Thyroid gland (tissue), 4 donors: Measurements from ENCODE around the gene HSDL1. TPM values are rescaled to one million over a fixed set of nuclear protein-coding genes. Genes with fewer than 3 reads are reported as not detected.
A peak's percentile ranks its signal among the peaks of the same experiment; 100 is the strongest.

ENCODE experiments used
- DNase-seq, 2 donors: peaks; one replicate each; pipeline ENCODE4 v3.0.0-alpha.2; 2019
- H3K27ac ChIP-seq, 3 donors: fragments of 200-600 bp; sonication (generic); 1 replicate in 2 of 3; 2 replicates in 1 of 3; pipeline ENCODE4 v1.5.1; 2016 to 2019; ENCODE audit warnings: mild to moderate bottlenecking in 1 of 3, moderate library complexity in 1 of 3
- H3K27me3 ChIP-seq: fragments of 200-600 bp; sonication (generic); one replicate; pipeline ENCODE4 v1.5.1; 2019
- H3K36me3 ChIP-seq, 2 donors: fragments of 200-600 bp; sonication (generic); one replicate each; pipeline ENCODE4 v1.5.1; 2016 to 2019
- H3K4me1 ChIP-seq, 2 donors: fragments of 200-600 bp; sonication (generic); one replicate each; pipeline ENCODE4 v1.5.1; 2017 to 2019
- H3K4me3 ChIP-seq, 3 donors: fragments of 200-600 bp; sonication (generic); replicated peaks in 1 of 3; 1 replicate in 2 of 3; 2 replicates in 1 of 3; pipeline ENCODE4 v1.5.1; 2016; ENCODE audit warnings: mild to moderate bottlenecking in 1 of 3
- H3K9me3 ChIP-seq: fragments of 200-600 bp; sonication (generic); one replicate; pipeline ENCODE4 v1.5.1; 2017
- CTCF ChIP-seq, 6 experiments: fragments of 200-600 bp in 3 of 6; fragments of 450-650 bp in 3 of 6; sonication (generic) in 3 of 6; IDR thresholded peaks; one replicate each; pipeline ENCODE4 v1.5.1; 2016 to 2019; ENCODE audit warnings: antibody characterized with exemption in 6 of 6, mild to moderate bottlenecking in 2 of 6, inconsistent platforms in 1 of 6, moderate library complexity in 1 of 6
- POLR2A ChIP-seq, 2 donors: fragments of 450-650 bp; IDR thresholded peaks; one replicate each; pipeline ENCODE4 v1.6.1; 2017; ENCODE audit warnings: antibody characterized with exemption in 2 of 2, mild to moderate bottlenecking in 2 of 2, moderate library complexity in 1 of 2
- WGBS, 2 donors: methylation state at CpG; one replicate each; pipeline ENCODE4 v1.1.5; 2017; 5-methylcytosine and 5-hydroxymethylcytosine counted together
- intact Hi-C: fragments of 100-400 bp; cut with DNase I; formaldehyde crosslinking; loops from one replicate; pipeline ENCODE4 v1.15.1; 2023
- total RNA-seq, 4 donors: library from RNA; depleted of rRNA; stranded (reverse); fragments of >200 nt; gene quantifications; one replicate each; pipeline ENCODE4 v1.2.3, GENCODE V29; 2016

HSDL1 gene
- total RNA-seq, 4 donors from 2014 or later, result 37.2 to 82.9 (median 59.5) TPM

GRCh38 chr16:84105301-84105815 is 39.6 kb downstream of the HSDL1 start:
- 84 to 87% methylated on average over 12 of the region's 12 CpGs for WGBS, 2 donors
- intact Hi-C loops, result no loop called here
- Histone ChIP-seq H3K36me3 (no peaks in the 10 kb centered on the region), H3K4me1 (peaks cover 37 to 41% of the 10 kb centered on the region in 2 donors), H3K27ac (peak overlapping the region in 2 of 3 donors; percentile 11 to 64), H3K4me3 (no peak overlapping the region), H3K9me3 (no peaks in the 10 kb centered on the region), H3K27me3 (no peaks in the 10 kb centered on the region)
- TF ChIP-seq CTCF (IDR thresholded peaks at IDR 0.05) (no peak), POLR2A (IDR thresholded peaks at IDR 0.05) (no peak)
- DNase-seq, result no peak

- intact Hi-C loops, result no loop called here
- no peak for DNase-seq
- H3K27ac ChIP-seq, result peak overlapping the region; percentile 34 to 67 (median 64)
- H3K36me3 ChIP-seq, result no peaks in the 10 kb centered on the region
- H3K9me3 ChIP-seq, result no peaks in the 10 kb centered on the region
- TF ChIP-seq CTCF (IDR thresholded peaks at IDR 0.05) (no peak), POLR2A (IDR thresholded peaks at IDR 0.05) (no peak)
- peaks cover 37 to 41% of the 10 kb centered on the region in 2 donors for H3K4me1 ChIP-seq
- 69 to 71% methylated on average over 3 of the region's 3 CpGs for WGBS, 2 donors
- H3K27me3 ChIP-seq, result no peaks in the 10 kb centered on the region
- no peak overlapping the region for H3K4me3 ChIP-seq
Measured at GRCh38 chr16:84104231-84104630, 40.7 kb downstream of the HSDL1 start.

GRCh38 chr16:84103678-84104077 is 41.3 kb downstream of the HSDL1 start:
- TF ChIP-seq CTCF (IDR thresholded peaks at IDR 0.05) (no peak), POLR2A (IDR thresholded peaks at IDR 0.05) (peak in 1 of 2 donors; percentile 4)
- peak overlapping the region; percentile 34 to 67 (median 64) for H3K27ac ChIP-seq
- H3K9me3 ChIP-seq, result no peaks in the 10 kb centered on the region
- intact Hi-C loops, result no loop called here
- 19 to 36% methylated on average over 5 of the region's 5 CpGs for WGBS, 2 donors
- no peak overlapping the region for H3K4me3 ChIP-seq
- peak; percentile 59 to 67 for DNase-seq
- no peaks in the 10 kb centered on the region for H3K36me3 ChIP-seq
- H3K27me3 ChIP-seq, result no peaks in the 10 kb centered on the region
- H3K4me1 ChIP-seq, result peaks cover 37 to 41% of the 10 kb centered on the region in 2 donors

GRCh38 chr16:84098939-84099338 is 46.0 kb downstream of the HSDL1 start:
- TF ChIP-seq CTCF (IDR thresholded peaks at IDR 0.05) (no peak), POLR2A (IDR thresholded peaks at IDR 0.05) (no peak)
- 54 to 59% methylated on average over 7 of the region's 7 CpGs for WGBS, 2 donors
- intact Hi-C loops, result no loop called here
- Histone ChIP-seq H3K9me3 (no peaks in the 10 kb centered on the region), H3K27me3 (no peaks in the 10 kb centered on the region), H3K4me3 (no peak overlapping the region), H3K4me1 (peaks cover 15 to 16% of the 10 kb centered on the region in 2 donors), H3K27ac (peak overlapping the region in 2 of 3 donors; percentile 8 to 33), H3K36me3 (peaks cover 11 to 22% of the 10 kb centered on the region in 2 donors)
- DNase-seq, result peak in 1 of 2 donors; percentile 29

GRCh38 chr16:84096447-84097005 is 48.5 kb downstream of the HSDL1 start:
- DNase-seq, result peak in 1 of 2 donors; percentile 27
- no peak overlapping the region for H3K4me3 ChIP-seq
- H3K36me3 ChIP-seq, result peaks cover 32 to 39% of the 10 kb centered on the region in 2 donors
- TF ChIP-seq CTCF (IDR thresholded peaks at IDR 0.05), result no peak
- no peak for TF ChIP-seq POLR2A (IDR thresholded peaks at IDR 0.05)
- H3K9me3 ChIP-seq, result no peaks in the 10 kb centered on the region
- H3K4me1 ChIP-seq, result peaks cover 0 to 8% of the 10 kb centered on the region in 2 donors
- H3K27me3 ChIP-seq, result no peaks in the 10 kb centered on the region
- H3K27ac ChIP-seq, result peak overlapping the region in 2 of 3 donors; percentile 43 to 60
- intact Hi-C loops, result no loop called here
- WGBS, 2 donors, result 61 to 66% methylated on average over 4 of the region's 4 CpGs
